Breast epithelium (tissue), 3 donors: ENCODE measurements around the gene SLC25A20.

Source experiments
- POLR2AphosphoS5 ChIP-seq, 3 donors: sonication (generic); formaldehyde crosslinking; IDR thresholded peaks; one replicate each; pipeline ENCODE4 v1.6.1; 2017; ENCODE audit warnings: antibody characterized with exemption in 3 of 3
- TF ChIP-seq, protein P1 (sequence below), 3 donors: fragments of 450-650 bp; IDR thresholded peaks; one replicate each; pipeline ENCODE4 v1.5.1; 2016 to 2017; ENCODE audit warnings: antibody characterized with exemption in 3 of 3, mild to moderate bottlenecking in 3 of 3, moderate library complexity in 3 of 3

GRCh38 chr3:48826451-48826850 is 72.2 kb downstream of the SLC25A20 start:
- TF ChIP-seq, protein P1, sequence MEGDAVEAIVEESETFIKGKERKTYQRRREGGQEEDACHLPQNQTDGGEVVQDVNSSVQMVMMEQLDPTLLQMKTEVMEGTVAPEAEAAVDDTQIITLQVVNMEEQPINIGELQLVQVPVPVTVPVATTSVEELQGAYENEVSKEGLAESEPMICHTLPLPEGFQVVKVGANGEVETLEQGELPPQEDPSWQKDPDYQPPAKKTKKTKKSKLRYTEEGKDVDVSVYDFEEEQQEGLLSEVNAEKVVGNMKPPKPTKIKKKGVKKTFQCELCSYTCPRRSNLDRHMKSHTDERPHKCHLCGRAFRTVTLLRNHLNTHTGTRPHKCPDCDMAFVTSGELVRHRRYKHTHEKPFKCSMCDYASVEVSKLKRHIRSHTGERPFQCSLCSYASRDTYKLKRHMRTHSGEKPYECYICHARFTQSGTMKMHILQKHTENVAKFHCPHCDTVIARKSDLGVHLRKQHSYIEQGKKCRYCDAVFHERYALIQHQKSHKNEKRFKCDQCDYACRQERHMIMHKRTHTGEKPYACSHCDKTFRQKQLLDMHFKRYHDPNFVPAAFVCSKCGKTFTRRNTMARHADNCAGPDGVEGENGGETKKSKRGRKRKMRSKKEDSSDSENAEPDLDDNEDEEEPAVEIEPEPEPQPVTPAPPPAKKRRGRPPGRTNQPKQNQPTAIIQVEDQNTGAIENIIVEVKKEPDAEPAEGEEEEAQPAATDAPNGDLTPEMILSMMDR (IDR thresholded peaks at IDR 0.05), result no peak
- no peak for TF ChIP-seq POLR2AphosphoS5 (IDR thresholded peaks at IDR 0.05)
